GM19395 (cell line): ENCODE data around the gene LRP8.

Experiments
- ATAC-seq: cut with Tn5 transposase; IDR thresholded peaks from one replicate; pipeline ENCODE4 v1.9.1; 2021; ENCODE audit warnings: mild to moderate bottlenecking, moderate library complexity; ENCODE audit not compliant: unreplicated experiment

LRP8 gene

DNA sequence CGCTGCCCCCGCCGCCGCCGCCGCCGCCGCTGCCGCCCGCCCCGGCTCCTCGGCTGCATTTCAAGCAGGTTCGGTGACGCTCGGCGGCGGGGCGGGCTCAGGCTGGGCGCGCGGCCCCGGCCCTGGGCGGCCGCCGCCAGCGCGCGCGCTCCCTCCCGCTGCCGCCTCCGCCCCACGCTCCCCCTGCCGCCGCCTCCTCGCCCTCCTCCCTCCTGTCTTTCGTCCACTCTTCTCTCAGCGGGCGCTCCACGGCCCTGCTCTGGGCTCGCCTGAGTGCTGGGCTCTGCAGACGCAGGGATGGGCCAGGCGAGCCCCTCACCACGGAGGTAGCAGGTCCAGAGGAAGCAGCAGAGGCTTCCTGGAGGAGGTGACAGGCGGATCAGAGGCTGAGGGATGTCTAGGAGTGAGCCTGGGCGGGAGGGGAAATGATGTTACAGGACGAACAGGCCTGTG, at the start of gene LRP8:
LRP8 (minus strand) TSS at position 62 of the 453 bp plus-strand sequence. CDS start 158 bp downstream, outside the sequence.
- ATAC-seq, result peak; percentile 44

DNA sequence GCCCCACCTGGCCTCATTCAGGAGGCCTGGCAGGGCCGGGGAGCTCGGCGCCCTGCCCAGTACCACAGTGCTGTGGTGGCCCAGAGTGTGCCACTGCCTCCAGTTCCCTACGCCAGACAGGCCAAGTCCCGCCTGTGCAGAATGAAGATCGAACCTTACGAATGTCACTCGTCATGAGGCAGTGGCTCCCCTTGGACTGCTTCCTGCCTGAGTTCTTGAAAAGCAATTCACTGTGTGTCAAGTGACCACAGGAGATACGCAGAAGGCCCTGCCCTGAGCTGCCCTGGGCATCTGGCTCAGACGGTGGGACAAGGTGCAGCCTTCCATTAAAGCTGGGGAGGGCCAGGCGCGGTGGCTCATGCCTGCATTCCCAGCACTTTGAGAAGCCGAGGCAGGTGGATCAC, 49.6 kb upstream of the LRP8 start:
- ATAC-seq, result no peak

DNA sequence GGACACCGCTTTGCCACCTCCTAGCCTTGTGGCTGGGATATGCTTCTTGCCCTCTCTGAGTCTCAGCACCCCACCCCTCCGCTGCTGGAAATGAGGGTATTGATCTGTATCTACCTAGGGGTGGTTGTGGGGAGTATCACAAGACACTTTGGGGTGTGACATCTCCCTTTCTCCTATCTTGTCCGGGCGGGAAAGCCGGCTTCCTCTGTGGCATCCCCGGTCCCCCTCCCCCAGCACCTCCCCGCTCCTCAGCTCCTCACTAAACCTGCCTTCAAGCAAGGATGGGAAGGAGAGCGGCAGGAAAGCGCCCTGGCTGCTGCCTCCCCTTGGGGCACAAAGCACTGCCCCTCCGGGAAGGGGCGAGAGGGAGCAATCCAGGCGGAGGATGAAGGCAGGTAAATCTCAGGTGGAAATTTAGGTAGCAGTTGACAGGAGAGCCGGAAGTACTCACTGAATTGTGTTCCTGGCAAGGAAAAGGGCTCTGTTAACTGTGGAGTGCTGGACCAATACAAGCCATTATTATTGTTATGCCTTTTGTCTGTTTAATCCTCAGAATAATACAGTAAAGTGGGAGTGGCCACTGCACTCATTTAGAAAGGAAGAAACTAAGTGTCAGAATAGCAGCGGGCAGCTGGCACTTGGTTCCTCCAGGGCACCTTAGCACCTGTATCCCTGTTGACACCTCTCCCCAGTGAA, 49.0 kb upstream of the LRP8 start:
- ATAC-seq, result no peak

DNA sequence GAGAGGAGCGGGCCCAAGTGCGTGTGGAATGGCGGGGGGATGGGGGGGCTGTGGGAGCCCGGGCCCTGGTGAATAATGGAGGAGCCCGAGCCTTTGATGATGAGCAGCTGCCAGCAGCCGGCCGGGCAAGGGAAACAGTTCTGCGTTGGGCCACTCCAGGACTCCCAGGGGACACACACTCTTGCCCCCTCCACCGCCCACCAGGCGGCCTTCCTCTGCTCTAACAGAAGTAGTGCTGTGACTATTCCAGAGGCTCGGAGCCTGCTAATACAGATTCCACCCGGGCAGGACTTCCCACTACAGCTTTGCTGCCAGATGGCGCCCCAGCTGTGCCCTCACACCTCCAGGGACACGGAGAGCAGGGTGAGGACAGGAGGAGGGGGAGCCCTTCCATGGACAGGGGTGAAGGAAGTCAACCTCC, 48.2 kb upstream of the LRP8 start:
- no peak for ATAC-seq

- ATAC-seq, result no peak
Measured at GRCh38 chr1:53375440-53375839, 47.6 kb upstream of the LRP8 start.

DNA sequence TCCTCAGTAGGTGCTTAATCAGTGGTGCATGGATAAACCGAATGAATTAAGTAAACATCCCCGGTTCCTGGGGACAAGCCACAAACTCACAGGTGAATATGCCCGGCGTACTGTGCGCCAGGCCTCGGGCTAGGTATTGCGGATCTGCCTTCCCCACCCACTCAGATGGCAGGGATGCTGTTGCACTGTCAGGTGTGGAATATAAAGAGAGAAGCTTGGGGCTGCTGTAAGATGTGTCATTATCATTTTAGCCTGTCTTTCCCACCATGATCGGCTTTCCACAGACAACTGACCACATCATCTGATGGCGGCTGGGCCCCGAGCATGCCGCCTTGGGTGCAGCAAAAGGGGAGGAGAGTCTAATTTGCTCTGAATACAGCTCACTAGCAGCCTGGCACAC, 45.4 kb upstream of the LRP8 start:
- no peak for ATAC-seq

DNA sequence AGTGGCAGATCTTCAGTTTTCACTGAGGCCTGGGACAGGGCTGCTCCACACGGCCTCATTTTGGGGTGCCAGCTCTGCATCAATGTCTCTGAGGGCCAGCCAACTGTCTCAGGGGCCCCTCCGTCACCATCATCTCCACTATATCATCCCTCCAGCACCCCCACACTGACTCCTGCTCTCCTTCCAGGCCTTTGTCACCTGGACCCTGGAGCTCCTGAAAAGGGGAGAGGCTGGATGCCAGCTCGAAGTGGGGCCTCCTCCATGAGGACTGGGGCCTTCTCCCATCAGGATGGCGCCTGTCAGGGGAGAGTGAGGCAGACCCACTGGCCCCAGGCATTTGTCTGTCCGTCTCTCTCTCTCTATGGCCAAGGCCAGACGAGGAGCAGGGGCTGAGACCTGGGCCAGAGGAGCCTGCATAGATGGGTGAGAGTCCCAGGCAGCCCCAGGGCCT, 44.7 kb upstream of the LRP8 start:
- ATAC-seq, result no peak

GRCh38 chr1:53371851-53372250, 44.0 kb upstream of the LRP8 start:
- ATAC-seq, result no peak

- no peak for ATAC-seq
Measured at GRCh38 chr1:53371121-53371666, 43.3 kb upstream of the LRP8 start.

GRCh38 chr1:53370369-53370961, 42.6 kb upstream of the LRP8 start:
- no peak for ATAC-seq

GRCh38 chr1:53369761-53370160, 41.9 kb upstream of the LRP8 start:
- no peak for ATAC-seq

- no peak for ATAC-seq
Measured at GRCh38 chr1:53369034-53369750, 41.3 kb upstream of the LRP8 start.

DNA sequence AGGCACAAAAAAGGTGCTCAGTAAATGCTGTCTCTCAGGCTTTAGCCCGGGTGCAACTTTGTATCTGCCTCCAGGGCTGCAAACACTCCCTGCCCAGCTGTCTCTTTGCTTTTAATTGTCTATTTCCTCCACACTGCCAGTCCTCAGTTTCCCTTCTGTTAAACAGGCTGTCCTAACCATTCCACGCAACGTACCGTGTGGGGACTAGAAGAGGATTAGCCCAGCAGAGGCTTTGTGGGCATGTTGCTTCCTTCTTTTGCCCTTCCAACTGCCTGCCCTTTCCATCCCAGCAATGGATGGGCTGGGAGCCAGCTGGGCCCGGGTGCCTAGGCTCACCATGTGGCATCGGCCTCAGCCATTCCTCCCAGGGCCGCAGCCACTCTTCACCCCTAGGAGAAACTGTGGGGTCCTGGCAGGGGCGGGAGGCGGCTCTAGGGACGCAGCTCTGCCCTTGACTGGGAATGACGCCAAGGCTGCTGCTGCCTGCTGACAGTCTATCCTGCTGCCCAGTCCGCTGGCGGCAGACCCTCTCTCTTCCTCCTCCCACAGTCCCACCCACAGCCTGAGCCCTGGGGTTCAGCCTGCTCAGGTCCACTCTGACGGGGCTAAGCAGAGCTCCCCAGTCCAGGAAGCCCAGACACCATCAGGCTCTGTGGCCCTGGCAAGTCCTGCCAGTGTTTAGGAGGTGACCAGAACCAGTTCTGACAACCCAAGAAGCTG, 40.6 kb upstream of the LRP8 start:
- ATAC-seq, result no peak

- peak; percentile 92 for ATAC-seq
Measured at GRCh38 chr1:53367503-53368313, 39.8 kb upstream of the LRP8 start.

DNA sequence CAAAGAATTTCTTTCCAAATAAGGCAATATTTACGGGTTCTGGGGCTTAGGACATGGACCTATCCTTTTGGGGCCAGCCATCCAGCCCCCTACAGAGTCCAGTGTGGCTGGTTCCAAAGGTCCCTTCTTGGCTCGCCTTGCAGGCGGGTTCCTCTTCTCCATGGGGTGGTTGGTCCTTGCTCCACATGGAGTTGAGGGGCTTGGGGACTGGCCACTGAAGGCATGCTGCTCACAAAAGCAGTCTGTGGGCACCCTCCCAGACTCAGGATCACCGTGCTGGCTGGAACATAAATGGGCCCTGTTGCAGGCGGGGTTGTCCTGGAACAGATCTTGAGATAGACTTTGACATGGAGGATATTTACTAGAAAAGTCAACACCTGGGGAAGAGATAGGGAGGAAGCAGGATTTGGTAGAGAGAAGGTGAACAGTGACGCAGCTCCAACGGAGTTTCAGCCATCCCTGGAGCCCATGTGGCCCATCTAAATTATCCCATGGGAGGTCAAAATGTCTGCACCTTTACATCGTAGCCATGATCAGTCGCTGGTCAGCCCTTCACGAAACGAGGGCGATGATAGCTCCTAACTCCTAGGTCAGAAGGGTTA, 39.1 kb upstream of the LRP8 start:
- ATAC-seq, result no peak

- ATAC-seq, result no peak
Measured at GRCh38 chr1:53365437-53366063, 37.7 kb upstream of the LRP8 start.

DNA sequence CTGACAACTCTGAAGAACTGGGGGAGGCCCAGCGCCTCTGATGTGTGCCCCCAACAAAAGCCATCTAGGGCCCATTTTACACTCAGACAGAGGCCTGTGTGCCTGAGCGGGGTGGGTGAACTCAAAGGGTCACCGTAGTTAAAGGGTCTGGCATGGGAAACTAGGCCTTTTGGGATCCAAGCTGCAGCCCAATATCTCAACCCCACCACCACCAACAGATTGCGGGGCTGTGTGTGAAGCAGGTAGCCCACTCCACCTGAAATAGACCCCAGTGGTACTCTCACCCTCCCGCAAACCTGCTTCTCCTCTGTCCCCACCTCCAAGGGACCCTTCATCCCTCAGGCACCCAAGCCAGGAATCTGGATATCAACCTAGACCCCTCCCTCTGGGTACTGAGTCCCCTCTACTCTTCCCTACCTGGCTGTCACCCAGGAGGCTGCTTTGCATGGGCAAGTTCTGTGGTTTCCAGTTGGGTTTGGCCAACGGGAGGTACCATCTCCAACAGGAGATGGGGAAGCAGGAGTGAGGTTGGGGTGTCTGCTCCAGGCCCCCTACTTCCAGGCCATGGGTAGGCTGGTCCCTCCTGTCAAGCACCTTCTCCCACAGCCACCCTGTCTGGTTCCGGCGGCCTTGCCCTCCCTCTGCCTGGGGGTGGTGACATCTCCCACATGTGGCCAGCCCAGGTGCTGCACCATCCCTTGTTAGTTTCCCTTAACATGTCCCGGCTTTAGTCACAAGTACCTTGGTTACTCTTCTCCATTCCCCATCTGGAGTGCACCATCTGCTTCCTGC, 35.2 kb upstream of the LRP8 start:
- no peak for ATAC-seq

DNA sequence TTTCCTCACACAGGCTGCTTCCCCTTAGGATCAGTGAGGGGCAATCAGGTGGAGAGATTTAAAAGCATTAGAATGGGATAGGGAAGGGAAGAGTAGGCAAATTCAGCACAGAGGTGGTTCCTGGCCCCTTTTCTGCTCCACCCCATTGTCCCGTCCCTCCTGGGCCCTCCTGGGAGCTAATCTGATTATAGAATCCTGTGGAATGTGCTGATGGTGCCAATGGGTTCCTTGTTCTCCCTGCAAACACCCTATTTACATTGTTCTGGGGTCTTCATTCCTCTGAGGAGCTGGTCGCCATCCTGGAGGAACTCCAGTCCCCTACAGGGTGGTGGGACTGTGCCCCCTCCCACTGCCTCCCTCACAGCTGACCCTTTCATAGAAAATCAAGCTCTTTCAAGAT, 34.4 kb upstream of the LRP8 start:
- ATAC-seq, result no peak
